Measurements from ENCODE around the gene EIF2B2. TPM values are rescaled to one million over a fixed set of nuclear protein-coding genes. Genes with fewer than 3 reads are reported as not detected.

EIF2B2 gene
- total RNA-seq, 1 donor from 2014 or later, result 45.0 TPM

GRCh38 chr14:74975059-74975810 is 27.5 kb upstream of the EIF2B2 start:
- DNase-seq (ENCODE audit: extremely low spot score, unreplicated experiment), result no peak

GRCh38 chr14:74976264-74977113 is 26.2 kb upstream of the EIF2B2 start:
- H3K4me1 Mint-ChIP-seq (ENCODE audit: unreplicated experiment), result peaks cover 46% of the 10 kb centered on the region
- TF ChIP-seq CTCF (conservative IDR thresholded peaks at IDR 0.05), result no peak
- H3K27me3 Mint-ChIP-seq, result peaks cover 13% of the 10 kb centered on the region
- peak overlapping the region; percentile 41 for H3K4me3 Mint-ChIP-seq
- H3K27ac Mint-ChIP-seq, result peak overlapping the region; percentile 7
- H3K9me3 Mint-ChIP-seq, result no peaks in the 10 kb centered on the region
- peak; percentile 42 for DNase-seq (ENCODE audit: extremely low spot score, unreplicated experiment)
- H3K36me3 Mint-ChIP-seq, result no peaks in the 10 kb centered on the region

More at GRCh38 chr14:74975059-74975810, 27.5 kb upstream of the EIF2B2 start:
- no peaks in the 10 kb centered on the region for H3K9me3 Mint-ChIP-seq
- H3K27ac Mint-ChIP-seq, result no peak overlapping the region
- peaks cover 13% of the 10 kb centered on the region for H3K27me3 Mint-ChIP-seq
- TF ChIP-seq CTCF (conservative IDR thresholded peaks at IDR 0.05), result no peak
- no peak overlapping the region for H3K4me3 Mint-ChIP-seq
- H3K36me3 Mint-ChIP-seq, result no peaks in the 10 kb centered on the region
- H3K4me1 Mint-ChIP-seq (ENCODE audit: unreplicated experiment), result peaks cover 42% of the 10 kb centered on the region

GRCh38 chr14:74977164-74977900 is 25.4 kb upstream of the EIF2B2 start:
- TF ChIP-seq CTCF (conservative IDR thresholded peaks at IDR 0.05), result no peak
- peak overlapping the region; percentile 41 for H3K4me3 Mint-ChIP-seq
- H3K4me1 Mint-ChIP-seq (ENCODE audit: unreplicated experiment), result peaks cover 51% of the 10 kb centered on the region
- peak; percentile 66 for DNase-seq (ENCODE audit: extremely low spot score, unreplicated experiment)
- no peak overlapping the region for H3K27ac Mint-ChIP-seq
- no peaks in the 10 kb centered on the region for H3K36me3 Mint-ChIP-seq
- H3K27me3 Mint-ChIP-seq, result peaks cover 15% of the 10 kb centered on the region
- no peaks in the 10 kb centered on the region for H3K9me3 Mint-ChIP-seq

GRCh38 chr14:74977901-74978385 is 24.8 kb upstream of the EIF2B2 start:
- peak; percentile 60 for DNase-seq (ENCODE audit: extremely low spot score, unreplicated experiment)
- Mint-ChIP-seq H3K27ac (peak overlapping the region; percentile 65), H3K27me3 (peaks cover 15% of the 10 kb centered on the region), H3K4me3 (peak overlapping the region; percentile 67), H3K9me3 (no peaks in the 10 kb centered on the region), H3K36me3 (no peaks in the 10 kb centered on the region), H3K4me1 (ENCODE audit: unreplicated experiment) (peaks cover 56% of the 10 kb centered on the region)
- no peak for TF ChIP-seq CTCF (conservative IDR thresholded peaks at IDR 0.05)

- no peaks in the 10 kb centered on the region for H3K36me3 Mint-ChIP-seq
- H3K27ac Mint-ChIP-seq, result peak overlapping the region; percentile 78
- H3K27me3 Mint-ChIP-seq, result peaks cover 18% of the 10 kb centered on the region
- peak; percentile 68 for DNase-seq (ENCODE audit: extremely low spot score, unreplicated experiment)
- TF ChIP-seq CTCF (conservative IDR thresholded peaks at IDR 0.05), result no peak
- H3K4me1 Mint-ChIP-seq (ENCODE audit: unreplicated experiment), result peaks cover 56% of the 10 kb centered on the region
- no peaks in the 10 kb centered on the region for H3K9me3 Mint-ChIP-seq
- H3K4me3 Mint-ChIP-seq, result no peak overlapping the region
Observed at GRCh38 chr14:74978416-74978947, 24.2 kb upstream of the EIF2B2 start.
